Endometrial microvascular endothelial cells (primary cell): ENCODE measurements around the gene RPL3. TPM values are rescaled to one million over a fixed set of nuclear protein-coding genes. Genes with fewer than 3 reads are reported as not detected.

Source experiments
- in situ Hi-C: cut with HindIII; loops from 2 replicates; pipeline ENCODE4 v1.10.0; 2017; ENCODE audit warnings: low sequenced_read_pairs, low pct_unique_long_range_greater_than_20kb; ENCODE audit errors: inconsistent ontology term
- total RNA-seq: library from RNA; depleted of rRNA; stranded (reverse); fragments of >200 nt; gene quantifications from one replicate; pipeline ENCODE4 v1.2.3, GENCODE V29; 2015; ENCODE audit errors: inconsistent ontology term

The RPL3 gene
- total RNA-seq, 1 donor from 2014 or later: 1,837 TPM

GRCh38 chr22:39273950-39274887 is 45.2 kb downstream of the RPL3 start:
- in situ Hi-C loops: no loop called here

- in situ Hi-C loops: no loop called here
Observed at GRCh38 chr22:39270792-39271191, 48.6 kb downstream of the RPL3 start.

- in situ Hi-C loops: no loop called here
Observed at GRCh38 chr22:39270280-39270679, 49.1 kb downstream of the RPL3 start.

GRCh38 chr22:39269095-39269790 is 50.2 kb downstream of the RPL3 start:
- in situ Hi-C loops: no loop called here

GRCh38 chr22:39268645-39269044 is 50.8 kb downstream of the RPL3 start:
- in situ Hi-C loops: no loop called here

- in situ Hi-C loops: no loop called here
Observed at GRCh38 chr22:39267974-39268373, 51.4 kb downstream of the RPL3 start.

GRCh38 chr22:39266398-39267030 is 52.9 kb downstream of the RPL3 start:
- in situ Hi-C loops: no loop called here

- in situ Hi-C loops: no loop called here
Observed at GRCh38 chr22:39265143-39265886, 54.1 kb downstream of the RPL3 start.

GRCh38 chr22:39264349-39265038 is 54.9 kb downstream of the RPL3 start:
- in situ Hi-C loops: no loop called here

- in situ Hi-C loops: no loop called here
Observed at GRCh38 chr22:39263626-39264348, 55.6 kb downstream of the RPL3 start.

Other genes starting within 250 kb of the RPL3 start
- gene APOBEC3G, start 242.3 kb downstream of the RPL3 start, total RNA-seq: 8.1 TPM
- 1.0 TPM for gene APOBEC3H, start 222.4 kb downstream of the RPL3 start, total RNA-seq
- 2.2 TPM for gene CBX7, start 166.9 kb downstream of the RPL3 start, total RNA-seq
- 64.7 TPM for gene PDGFB, start 74.6 kb downstream of the RPL3 start, total RNA-seq
- 0.19 TPM for gene SYNGR1, start 30.4 kb upstream of the RPL3 start, total RNA-seq
- 14.5 TPM for gene TAB1, start 80.2 kb upstream of the RPL3 start, total RNA-seq
- not detected for gene MGAT3, start 137.4 kb upstream of the RPL3 start, total RNA-seq
- gene MIEF1, start 182.7 kb upstream of the RPL3 start, total RNA-seq: 36.1 TPM
- 209 TPM for gene ATF4, start 200.9 kb upstream of the RPL3 start, total RNA-seq
- gene RPS19BP1, start 213.1 kb upstream of the RPL3 start, total RNA-seq: 107 TPM